GM19463 (cell line): Measurements from ENCODE around the gene CHRNB2.
"Not testable (repeated sequence)": the region's sequence is repeated elsewhere in the genome, so short reads cannot be mapped to it uniquely, and the experiment has no call there.

Experiments
- ATAC-seq: cut with Tn5 transposase; IDR thresholded peaks from one replicate; pipeline ENCODE4 v1.9.1; 2021; ENCODE audit warnings: mild to moderate bottlenecking, moderate library complexity; ENCODE audit not compliant: unreplicated experiment

CHRNB2 gene

GRCh38 chr1:154567386-154568156, at the start of gene CHRNB2:
Gene CHRNB2, plus strand, starts transcription at chr1:154567778. Its CDS starts 267 bp downstream, at chr1:154568045.
- ATAC-seq, result no peak

- ATAC-seq, result no peak
Observed at GRCh38 chr1:154519591-154519991, 48.0 kb upstream of the CHRNB2 start.

- ATAC-seq, result no peak
Observed at GRCh38 chr1:154520333-154520732, 47.2 kb upstream of the CHRNB2 start.

- no peak for ATAC-seq
Observed at GRCh38 chr1:154521695-154522094, 45.9 kb upstream of the CHRNB2 start.

GRCh38 chr1:154524881-154525280, 42.7 kb upstream of the CHRNB2 start:
- no peak for ATAC-seq

- no peak for ATAC-seq
Observed at GRCh38 chr1:154527192-154527591, 40.4 kb upstream of the CHRNB2 start.

GRCh38 chr1:154529308-154529707, 38.3 kb upstream of the CHRNB2 start:
- no peak for ATAC-seq

- ATAC-seq, result not testable (repeated sequence)
Observed at GRCh38 chr1:154531950-154532349, 35.6 kb upstream of the CHRNB2 start.

- no peak for ATAC-seq
Observed at GRCh38 chr1:154533952-154534844, 33.4 kb upstream of the CHRNB2 start.

- no peak for ATAC-seq
Observed at GRCh38 chr1:154536570-154536969, 31.0 kb upstream of the CHRNB2 start.

GRCh38 chr1:154539486-154540483, 27.8 kb upstream of the CHRNB2 start:
- ATAC-seq, result no peak

- ATAC-seq, result no peak
Observed at GRCh38 chr1:154541231-154541630, 26.3 kb upstream of the CHRNB2 start.

- ATAC-seq, result no peak
Observed at GRCh38 chr1:154546264-154547063, 21.1 kb upstream of the CHRNB2 start.

GRCh38 chr1:154547105-154547732, 20.4 kb upstream of the CHRNB2 start:
- no peak for ATAC-seq

- ATAC-seq, result no peak
Observed at GRCh38 chr1:154548028-154548427, 19.6 kb upstream of the CHRNB2 start.

GRCh38 chr1:154549202-154549770, 18.3 kb upstream of the CHRNB2 start:
- ATAC-seq, result no peak

- no peak for ATAC-seq
Observed at GRCh38 chr1:154550070-154550469, 17.5 kb upstream of the CHRNB2 start.

GRCh38 chr1:154550657-154551056, 16.9 kb upstream of the CHRNB2 start:
- ATAC-seq, result no peak

- ATAC-seq, result no peak
Observed at GRCh38 chr1:154551474-154551873, 16.1 kb upstream of the CHRNB2 start.
